ENCODE results near the gene DNM3.

DNA sequence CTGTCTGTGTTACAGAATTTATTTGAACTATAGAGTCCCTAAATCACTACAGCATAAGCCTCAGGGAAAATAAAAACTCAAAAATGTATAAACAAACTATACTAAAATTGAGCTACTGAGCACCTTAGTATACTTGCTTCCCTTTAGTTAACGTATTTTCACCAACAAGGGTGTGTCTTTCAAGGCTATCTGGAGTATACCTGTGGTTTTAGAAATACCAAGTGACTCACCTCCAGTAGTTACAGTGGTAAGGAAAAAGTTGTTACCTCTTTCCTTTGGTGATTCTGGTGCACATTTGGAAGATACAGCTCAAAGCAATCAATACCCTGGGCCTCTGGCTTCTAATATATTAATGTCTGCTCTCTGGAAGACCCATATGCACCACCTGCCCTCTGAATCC, 511.1 kb downstream of the DNM3 start:
- TF ChIP-seq EZH2phosphoT487 (IDR thresholded peaks at IDR 0.05; ENCODE audit: borderline replicate concordance, low read depth) (no peak), RCOR1 (IDR thresholded peaks at IDR 0.05; ENCODE audit: low read length) (no peak), POLR2AphosphoS5 (IDR thresholded peaks at IDR 0.05; ENCODE audit: low read depth, low read length) (no peak), GABPA (IDR thresholded peaks at IDR 0.05; ENCODE audit: low read depth) (no peak), EP300 (IDR thresholded peaks at IDR 0.05; ENCODE audit: borderline replicate concordance in 1 of 2, low read depth in 1 of 2, low read length in 1 of 2) (no peak), YY1 (IDR thresholded peaks at IDR 0.05; ENCODE audit: low read depth) (no peak), RAD21 (IDR thresholded peaks at IDR 0.05; ENCODE audit: low read length) (no peak), TEAD4 (IDR thresholded peaks at IDR 0.05; ENCODE audit: borderline replicate concordance, insufficient read depth) (no peak)
- TF ChIP-seq, protein P1, sequence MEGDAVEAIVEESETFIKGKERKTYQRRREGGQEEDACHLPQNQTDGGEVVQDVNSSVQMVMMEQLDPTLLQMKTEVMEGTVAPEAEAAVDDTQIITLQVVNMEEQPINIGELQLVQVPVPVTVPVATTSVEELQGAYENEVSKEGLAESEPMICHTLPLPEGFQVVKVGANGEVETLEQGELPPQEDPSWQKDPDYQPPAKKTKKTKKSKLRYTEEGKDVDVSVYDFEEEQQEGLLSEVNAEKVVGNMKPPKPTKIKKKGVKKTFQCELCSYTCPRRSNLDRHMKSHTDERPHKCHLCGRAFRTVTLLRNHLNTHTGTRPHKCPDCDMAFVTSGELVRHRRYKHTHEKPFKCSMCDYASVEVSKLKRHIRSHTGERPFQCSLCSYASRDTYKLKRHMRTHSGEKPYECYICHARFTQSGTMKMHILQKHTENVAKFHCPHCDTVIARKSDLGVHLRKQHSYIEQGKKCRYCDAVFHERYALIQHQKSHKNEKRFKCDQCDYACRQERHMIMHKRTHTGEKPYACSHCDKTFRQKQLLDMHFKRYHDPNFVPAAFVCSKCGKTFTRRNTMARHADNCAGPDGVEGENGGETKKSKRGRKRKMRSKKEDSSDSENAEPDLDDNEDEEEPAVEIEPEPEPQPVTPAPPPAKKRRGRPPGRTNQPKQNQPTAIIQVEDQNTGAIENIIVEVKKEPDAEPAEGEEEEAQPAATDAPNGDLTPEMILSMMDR (IDR thresholded peaks at IDR 0.05), result no peak
